OCI-LY3 (cell line): Measurements from ENCODE around the gene SETBP1.

Source experiments
- H2AFZ ChIP-seq: fragments of 200-600, 300-600 bp; shearing (Covaris generic); 2 replicates; pipeline ENCODE4 v1.6.0; 2014; ENCODE audit warnings: antibody characterized with exemption, low read depth, low read length
- H3K27ac ChIP-seq: fragments of 200-600, 300-600 bp; sonication (generic); 2 replicates; pipeline ENCODE4 v1.5.1; 2014; ENCODE audit warnings: mild to moderate bottlenecking, low read length, moderate library complexity, mixed read lengths
- H3K27me3 ChIP-seq: fragments of 200-600, 300-600 bp; sonication (generic); 2 replicates; pipeline ENCODE4 v1.6.1; 2014; ENCODE audit warnings: low read depth, low read length, mixed read lengths
- H3K36me3 ChIP-seq: fragments of 200-600, 300-600 bp; sonication (generic); replicated peaks from 2 replicates; pipeline ENCODE3; 2014; ENCODE audit warnings: low read depth, low read length, mixed read lengths
- H3K4me1 ChIP-seq: fragments of 300-600, 200-600 bp; sonication (generic); 2 replicates; pipeline ENCODE4 v1.6.1; 2014; ENCODE audit warnings: low read length, mixed read lengths
- H3K4me2 ChIP-seq: fragments of 200-600, 300-600 bp; sonication (generic); 2 replicates; pipeline ENCODE4 v1.6.1; 2014; ENCODE audit warnings: low read length, mixed read lengths
- H3K4me3 ChIP-seq: fragments of 300-600, 200-600 bp; sonication (generic); 2 replicates; pipeline ENCODE4 v1.5.1; 2014; ENCODE audit warnings: antibody characterized with exemption, mild to moderate bottlenecking, low read length, moderate library complexity
- H3K79me2 ChIP-seq: fragments of 300-600, 200-600 bp; shearing (Covaris generic); 2 replicates; pipeline ENCODE4 v1.6.1; 2014; ENCODE audit warnings: mild to moderate bottlenecking, low read length, mixed read lengths
- H3K9ac ChIP-seq: fragments of 300-600, 200-600 bp; shearing (Covaris generic); 2 replicates; pipeline ENCODE4 v1.6.0; 2014; ENCODE audit warnings: mild to moderate bottlenecking, low read length, moderate library complexity
- H3K9me3 ChIP-seq: fragments of 200-600, 300-600 bp; shearing (Covaris generic); 2 replicates; pipeline ENCODE4 v1.6.1; 2014; ENCODE audit warnings: low read length, mixed read lengths; ENCODE audit not compliant: insufficient read depth
- H4K20me1 ChIP-seq: fragments of 200-600, 300-600 bp; sonication (generic); 2 replicates; pipeline ENCODE4 v1.6.1; 2016; ENCODE audit warnings: low read length, mixed read lengths; ENCODE audit not compliant: insufficient read depth
- EZH2phosphoT487 ChIP-seq: fragments of 200-600 bp; shearing (Covaris generic); IDR thresholded peaks from 2 replicates; pipeline ENCODE4 v1.6.1; 2018; ENCODE audit warnings: antibody characterized with exemption, mixed run types, low read depth
- TF ChIP-seq, protein P1 (sequence below): fragments of 200-600, 300-600 bp; sonication (generic); IDR thresholded peaks from 2 replicates; pipeline ENCODE4 v1.5.1; 2014; ENCODE audit warnings: antibody characterized with exemption, low read length, low read depth

Gene SETBP1

DNA sequence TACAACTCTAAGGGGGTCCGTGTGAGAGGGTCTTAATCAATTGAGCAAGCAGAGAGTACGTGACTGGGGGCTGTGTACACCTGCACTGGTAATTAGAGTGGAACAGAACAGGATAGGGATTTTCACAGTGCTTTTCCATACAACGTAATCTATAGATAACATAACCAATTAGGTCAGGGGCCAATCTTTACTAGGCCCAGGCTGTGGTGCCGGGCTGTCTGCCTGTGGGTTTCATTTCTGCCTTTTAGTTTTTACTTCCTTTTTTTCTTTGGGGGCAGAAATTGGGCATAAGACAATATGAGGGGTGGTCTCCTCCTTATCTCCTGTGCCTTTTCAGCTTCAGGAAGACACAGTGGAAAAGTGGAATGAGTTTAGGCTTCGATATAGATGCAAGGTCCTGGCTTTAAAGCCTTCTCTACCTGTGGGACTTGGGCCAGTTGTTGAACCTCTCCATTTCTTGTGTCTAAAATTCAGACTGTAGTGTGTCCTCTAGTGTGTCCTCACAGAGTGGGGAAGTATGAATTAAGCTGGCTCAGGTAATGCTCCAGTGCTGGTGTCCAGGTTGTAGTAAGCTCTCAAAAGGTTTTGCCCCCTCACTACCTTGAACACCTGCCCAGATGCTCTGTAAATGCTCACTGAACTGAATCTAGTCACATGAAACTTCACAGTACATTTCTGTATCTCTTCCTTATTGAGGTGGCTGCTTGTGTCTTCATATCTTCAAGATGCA lies 422.8 kb downstream of the SETBP1 start:
- Histone ChIP-seq H4K20me1 (no peaks in the 10 kb centered on the region), H3K4me3 (peak overlapping the region; percentile 56), H3K4me2 (peak overlapping the region; percentile 80), H3K27ac (peak overlapping the region; percentile 87), H3K9ac (peak overlapping the region; percentile 79), H3K79me2 (no peaks in the 10 kb centered on the region), H2AFZ (peak overlapping the region; percentile 15; the same call in 1 of the 2 replicates), H3K4me1 (peaks cover 75% of the 10 kb centered on the region), H3K27me3 (no peaks in the 10 kb centered on the region), H3K9me3 (peaks cover 11% of the 10 kb centered on the region; the same call in 1 of the 2 replicates), H3K36me3 (peaks cover 14% of the 10 kb centered on the region)
- TF ChIP-seq, protein P1, sequence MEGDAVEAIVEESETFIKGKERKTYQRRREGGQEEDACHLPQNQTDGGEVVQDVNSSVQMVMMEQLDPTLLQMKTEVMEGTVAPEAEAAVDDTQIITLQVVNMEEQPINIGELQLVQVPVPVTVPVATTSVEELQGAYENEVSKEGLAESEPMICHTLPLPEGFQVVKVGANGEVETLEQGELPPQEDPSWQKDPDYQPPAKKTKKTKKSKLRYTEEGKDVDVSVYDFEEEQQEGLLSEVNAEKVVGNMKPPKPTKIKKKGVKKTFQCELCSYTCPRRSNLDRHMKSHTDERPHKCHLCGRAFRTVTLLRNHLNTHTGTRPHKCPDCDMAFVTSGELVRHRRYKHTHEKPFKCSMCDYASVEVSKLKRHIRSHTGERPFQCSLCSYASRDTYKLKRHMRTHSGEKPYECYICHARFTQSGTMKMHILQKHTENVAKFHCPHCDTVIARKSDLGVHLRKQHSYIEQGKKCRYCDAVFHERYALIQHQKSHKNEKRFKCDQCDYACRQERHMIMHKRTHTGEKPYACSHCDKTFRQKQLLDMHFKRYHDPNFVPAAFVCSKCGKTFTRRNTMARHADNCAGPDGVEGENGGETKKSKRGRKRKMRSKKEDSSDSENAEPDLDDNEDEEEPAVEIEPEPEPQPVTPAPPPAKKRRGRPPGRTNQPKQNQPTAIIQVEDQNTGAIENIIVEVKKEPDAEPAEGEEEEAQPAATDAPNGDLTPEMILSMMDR: no peak
- no peak for TF ChIP-seq EZH2phosphoT487

DNA sequence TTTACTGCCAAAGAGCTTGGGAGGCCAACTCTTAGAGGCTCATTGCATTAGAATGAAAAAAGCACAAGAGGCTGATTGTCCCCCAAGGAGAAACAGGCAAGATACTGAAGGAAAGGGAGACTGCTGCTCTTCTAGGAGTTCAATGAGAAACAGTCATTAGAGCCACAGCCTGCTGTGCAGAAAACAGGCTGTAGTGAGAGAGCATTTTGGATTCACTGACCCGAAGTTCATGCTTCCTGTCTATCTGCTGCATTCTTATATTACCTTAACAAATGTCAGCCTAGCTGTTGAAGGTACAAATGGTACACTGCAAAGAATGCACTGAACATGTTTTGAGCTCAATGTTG lies 423.3 kb downstream of the SETBP1 start:
- peaks cover 75% of the 10 kb centered on the region for H3K4me1 ChIP-seq
- no peaks in the 10 kb centered on the region for H3K27me3 ChIP-seq
- peak overlapping the region; percentile 87 for H3K27ac ChIP-seq
- peak overlapping the region; percentile 53 for H3K4me3 ChIP-seq
- H3K4me2 ChIP-seq: peak overlapping the region; percentile 80
- peaks cover 11% of the 10 kb centered on the region; the same call in 1 of the 2 replicates for H3K9me3 ChIP-seq
- peak overlapping the region; percentile 5; the same call in 1 of the 2 replicates for H2AFZ ChIP-seq
- H3K79me2 ChIP-seq: no peaks in the 10 kb centered on the region
- TF ChIP-seq, protein P1: no peak
- TF ChIP-seq EZH2phosphoT487: no peak
- peak overlapping the region; percentile 79 for H3K9ac ChIP-seq
- H4K20me1 ChIP-seq: no peaks in the 10 kb centered on the region
- H3K36me3 ChIP-seq: peaks cover 14% of the 10 kb centered on the region

DNA sequence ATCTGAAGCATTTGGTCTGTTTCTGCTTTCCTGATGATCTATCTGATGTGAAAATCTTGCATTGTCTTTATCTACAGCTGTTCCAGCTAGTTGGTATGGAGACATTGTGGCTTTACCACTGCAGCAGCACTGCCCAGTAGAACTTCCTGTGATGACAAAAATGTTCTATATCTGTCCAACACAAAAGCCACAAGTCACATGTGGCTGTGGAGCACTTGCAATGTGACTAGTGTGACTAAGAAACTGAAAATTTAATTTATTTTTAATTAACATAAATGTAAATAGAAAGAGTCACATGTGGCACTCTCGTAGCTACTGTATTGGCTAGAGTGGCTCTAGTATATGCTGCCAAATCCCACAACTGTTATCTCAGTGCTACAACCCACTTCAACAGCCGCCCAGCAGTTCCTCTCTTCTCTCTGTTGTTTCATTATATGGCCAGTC lies 425.7 kb downstream of the SETBP1 start:
- no peaks in the 10 kb centered on the region for H3K27me3 ChIP-seq
- peak overlapping the region; percentile 37 for H3K4me3 ChIP-seq
- no peaks in the 10 kb centered on the region for H4K20me1 ChIP-seq
- H3K4me2 ChIP-seq: peak overlapping the region; percentile 80
- peaks cover 11% of the 10 kb centered on the region; the same call in 1 of the 2 replicates for H3K9me3 ChIP-seq
- H3K27ac ChIP-seq: peak overlapping the region; percentile 87
- peak overlapping the region; percentile 20; the same call in 1 of the 2 replicates for H2AFZ ChIP-seq
- peaks cover 14% of the 10 kb centered on the region for H3K36me3 ChIP-seq
- H3K4me1 ChIP-seq: peaks cover 67% of the 10 kb centered on the region
- H3K79me2 ChIP-seq: no peaks in the 10 kb centered on the region
- peak overlapping the region; percentile 79 for H3K9ac ChIP-seq
- no peak for TF ChIP-seq EZH2phosphoT487
- TF ChIP-seq, protein P1: no peak

DNA sequence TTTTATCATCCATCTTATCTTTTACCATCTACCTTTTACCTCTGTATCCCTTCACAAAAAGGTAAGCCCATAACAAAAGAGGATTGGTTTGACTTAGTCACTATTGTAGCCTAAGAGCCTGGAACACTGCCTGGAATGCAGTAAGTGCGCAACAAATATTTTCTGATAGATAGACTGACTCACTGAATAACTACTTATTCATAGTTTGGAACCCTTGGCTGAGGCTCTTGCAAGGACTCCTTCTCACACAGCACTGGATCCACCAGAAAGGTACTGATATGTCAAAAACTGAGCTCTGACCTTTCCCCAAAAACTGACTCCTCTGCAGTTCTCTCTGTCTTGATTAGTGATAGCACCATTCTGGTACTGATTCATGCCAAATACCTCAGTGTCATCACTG lies 426.7 kb downstream of the SETBP1 start:
- no peak overlapping the region for H3K9ac ChIP-seq
- H3K4me1 ChIP-seq: peaks cover 56% of the 10 kb centered on the region
- H2AFZ ChIP-seq: no peak overlapping the region
- H3K27ac ChIP-seq: peak overlapping the region; percentile 87
- H3K79me2 ChIP-seq: no peaks in the 10 kb centered on the region
- TF ChIP-seq, protein P1: no peak
- TF ChIP-seq EZH2phosphoT487: no peak
- no peak overlapping the region for H3K4me2 ChIP-seq
- H3K9me3 ChIP-seq: peaks cover 11% of the 10 kb centered on the region; the same call in 1 of the 2 replicates
- H4K20me1 ChIP-seq: no peaks in the 10 kb centered on the region
- no peak overlapping the region for H3K4me3 ChIP-seq
- no peaks in the 10 kb centered on the region for H3K27me3 ChIP-seq
- H3K36me3 ChIP-seq: peaks cover 14% of the 10 kb centered on the region
